ENCODE results near the gene KRTAP10-5.
"Not testable (repeated sequence)": the region's sequence is repeated elsewhere in the genome, so short reads cannot be mapped to it uniquely, and the experiment has no call there.

The KRTAP10-5 gene

GRCh38 chr21:44590897-44591800 is 10.7 kb upstream of the KRTAP10-5 start:
- DNase-seq, result not testable (repeated sequence)

- no peak for DNase-seq
Measured at GRCh38 chr21:44590311-44590721, 9.9 kb upstream of the KRTAP10-5 start.

GRCh38 chr21:44589586-44590305 is 9.3 kb upstream of the KRTAP10-5 start:
- DNase-seq, result no peak

GRCh38 chr21:44589094-44589493 is 8.7 kb upstream of the KRTAP10-5 start:
- DNase-seq, result no peak

GRCh38 chr21:44585892-44586291 is 5.5 kb upstream of the KRTAP10-5 start:
- no peak for DNase-seq

- DNase-seq, result peak; percentile 15
Measured at GRCh38 chr21:44583800-44584147, 3.4 kb upstream of the KRTAP10-5 start.

GRCh38 chr21:44583089-44583799 is 2.8 kb upstream of the KRTAP10-5 start:
- DNase-seq, result no peak

- DNase-seq, result no peak
Measured at GRCh38 chr21:44582055-44582454, 1.7 kb upstream of the KRTAP10-5 start.

- DNase-seq, result no peak
Measured at GRCh38 chr21:44581158-44581557, 754 bp upstream of the KRTAP10-5 start.

- DNase-seq, result no peak
Measured at GRCh38 chr21:44579833-44580144, 615 bp downstream of the KRTAP10-5 start.

- no peak for DNase-seq
Measured at GRCh38 chr21:44579056-44579832, 1.2 kb downstream of the KRTAP10-5 start.

GRCh38 chr21:44578371-44579055 is 1.9 kb downstream of the KRTAP10-5 start:
- DNase-seq, result no peak

GRCh38 chr21:44576025-44576420 is 4.4 kb downstream of the KRTAP10-5 start:
- no peak for DNase-seq

- DNase-seq, result no peak
Measured at GRCh38 chr21:44575307-44576024, 4.9 kb downstream of the KRTAP10-5 start.

- no peak for DNase-seq
Measured at GRCh38 chr21:44574457-44575306, 5.7 kb downstream of the KRTAP10-5 start.

- DNase-seq, result not testable (repeated sequence)
Measured at GRCh38 chr21:44573630-44574456, 6.6 kb downstream of the KRTAP10-5 start, which contains the start of gene KRTAP10-4. Gene KRTAP10-4, plus strand, starts transcription at chr21:44573729. Its CDS starts 30 bp downstream, at chr21:44573759.

- DNase-seq, result no peak
Measured at GRCh38 chr21:44572959-44573583, 7.3 kb downstream of the KRTAP10-5 start.

GRCh38 chr21:44571844-44572782 is 8.3 kb downstream of the KRTAP10-5 start:
- no peak for DNase-seq
